ENCODE results near the gene CBFA2T2.
"Not testable (repeated sequence)": the region's sequence is repeated elsewhere in the genome, so short reads cannot be mapped to it uniquely, and the experiment has no call there.

The CBFA2T2 gene

GRCh38 chr20:33568868-33569801 is 79.2 kb downstream of the CBFA2T2 start:
- Histone ChIP-seq H3K4me3 (no peak overlapping the region), H3K9ac (peak overlapping the region in 1 of 11 experiments; percentile 6; a peak in 1 of 22 replicates), H3K27me3 (no peaks in the 10 kb centered on the region), H3K27ac (peak overlapping the region in 1 of 11 experiments; percentile 28; a peak in 3 of 22 replicates), H3K4me1 (peaks cover 6 to 24% (median 18%) of the 10 kb centered on the region in 10 experiments; a peak in 18 of 20 replicates), H3K9me3 (replicated peaks in 1 of 11) (no peaks in the 10 kb centered on the region), H3K4me2 (peak overlapping the region in 9 of 11 experiments; percentile 29 to 78 (median 62); a peak in 15 of 22 replicates), H3K36me3 (peaks cover 0 to 13% (median 0%) of the 10 kb centered on the region in 11 experiments; a peak in 2 of 22 replicates), H4K20me1 (peaks cover 0 to 87% (median 5%) of the 10 kb centered on the region in 11 experiments; a peak in 7 of 22 replicates)
- TF ChIP-seq Cebpa-rat (IDR thresholded peaks at IDR 0.05): no peak

GRCh38 chr20:33569802-33570391 is 80.0 kb downstream of the CBFA2T2 start:
- no peak for TF ChIP-seq Cebpa-rat (IDR thresholded peaks at IDR 0.05)
- H3K4me1 ChIP-seq: peaks cover 6 to 24% (median 18%) of the 10 kb centered on the region in 10 experiments; a peak in 18 of 20 replicates
- no peak overlapping the region for H3K4me2 ChIP-seq
- H3K4me3 ChIP-seq: no peak overlapping the region
- no peaks in the 10 kb centered on the region for H3K27me3 ChIP-seq
- H3K9ac ChIP-seq: no peak overlapping the region
- no peak overlapping the region for H3K27ac ChIP-seq
- H4K20me1 ChIP-seq: peaks cover 0 to 92% (median 5%) of the 10 kb centered on the region in 11 experiments; a peak in 6 of 22 replicates
- H3K36me3 ChIP-seq: 0 out of 22 replicates have a peak, but pooled peaks cover 0 to 7% (median 0%) of the 10 kb centered on the region in 11 experiments
- no peaks in the 10 kb centered on the region for H3K9me3 ChIP-seq (replicated peaks in 1 of 11)

- no peak overlapping the region for H3K4me2 ChIP-seq
- no peak overlapping the region for H3K27ac ChIP-seq
- no peak for TF ChIP-seq Cebpa-rat (IDR thresholded peaks at IDR 0.05)
- H3K4me1 ChIP-seq: peaks cover 6 to 24% (median 18%) of the 10 kb centered on the region in 10 experiments; a peak in 18 of 20 replicates
- H4K20me1 ChIP-seq: peaks cover 0 to 93% (median 5%) of the 10 kb centered on the region in 11 experiments; a peak in 6 of 22 replicates
- H3K9me3 ChIP-seq (replicated peaks in 1 of 11): no peaks in the 10 kb centered on the region
- no peak overlapping the region for H3K4me3 ChIP-seq
- no peak overlapping the region for H3K9ac ChIP-seq
- H3K36me3 ChIP-seq: 0 out of 22 replicates have a peak, but pooled peaks cover 0 to 7% (median 0%) of the 10 kb centered on the region in 11 experiments
- H3K27me3 ChIP-seq: no peaks in the 10 kb centered on the region
These were observed 80.8 kb downstream of the CBFA2T2 start for GRCh38 chr20:33570743-33571142.

- H3K4me3 ChIP-seq; H3K9ac ChIP-seq; H3K9me3 ChIP-seq (replicated peaks in 1 of 11); H3K27me3 ChIP-seq; H3K27ac ChIP-seq; H3K36me3 ChIP-seq: not testable (repeated sequence)
- H4K20me1 ChIP-seq: peaks cover 0 to 94% (median 9%) of the 10 kb centered on the region in 11 experiments; a peak in 6 of 22 replicates
- peaks cover 6 to 33% (median 25%) of the 10 kb centered on the region in 10 experiments; a peak in 18 of 20 replicates for H3K4me1 ChIP-seq
- H3K4me2 ChIP-seq: peak overlapping the region in 3 of 11 experiments; percentile 10 to 26 (median 15); a peak in 4 of 22 replicates
These were observed 83.4 kb downstream of the CBFA2T2 start for GRCh38 chr20:33573268-33573667.

GRCh38 chr20:33575282-33575681 is 85.4 kb downstream of the CBFA2T2 start:
- Histone ChIP-seq H3K4me1 (peaks cover 0 to 24% (median 16%) of the 10 kb centered on the region in 10 experiments; a peak in 12 of 20 replicates), H3K4me2 (no peak overlapping the region)

GRCh38 chr20:33576432-33577125 is 86.7 kb downstream of the CBFA2T2 start:
- no peak overlapping the region for H3K27ac ChIP-seq
- H3K36me3 ChIP-seq: 0 out of 22 replicates have a peak, but pooled peaks cover 0 to 7% (median 0%) of the 10 kb centered on the region in 11 experiments
- peak overlapping the region in 5 of 11 experiments; percentile 0 to 31 (median 27); a peak in 7 of 22 replicates for H3K4me2 ChIP-seq
- H3K9me3 ChIP-seq (replicated peaks in 1 of 11): no peaks in the 10 kb centered on the region
- no peak for TF ChIP-seq Cebpa-rat (IDR thresholded peaks at IDR 0.05)
- peaks cover 0 to 87% (median 0%) of the 10 kb centered on the region in 11 experiments; a peak in 6 of 22 replicates for H4K20me1 ChIP-seq
- no peaks in the 10 kb centered on the region for H3K27me3 ChIP-seq
- H3K9ac ChIP-seq: 0 out of 22 replicates have a peak overlapping the region, but pooled peaks of 2 of the 11 experiments have one; percentile 9 to 13
- H3K4me3 ChIP-seq: no peak overlapping the region
- H3K4me1 ChIP-seq: peaks cover 0 to 24% (median 16%) of the 10 kb centered on the region in 10 experiments; a peak in 12 of 20 replicates

More at GRCh38 chr20:33575282-33575681, 85.4 kb downstream of the CBFA2T2 start:
- Histone ChIP-seq H3K27me3 (no peaks in the 10 kb centered on the region), H3K9ac (no peak overlapping the region), H4K20me1 (peaks cover 0 to 92% (median 4%) of the 10 kb centered on the region in 11 experiments; a peak in 6 of 22 replicates), H3K9me3 (replicated peaks in 1 of 11) (no peaks in the 10 kb centered on the region), H3K4me3 (no peak overlapping the region), H3K27ac (no peak overlapping the region), H3K36me3 (0 out of 22 replicates have a peak, but pooled peaks cover 0 to 7% (median 0%) of the 10 kb centered on the region in 11 experiments)
- no peak for TF ChIP-seq Cebpa-rat (IDR thresholded peaks at IDR 0.05)

- peaks cover 0 to 6% (median 0%) of the 10 kb centered on the region in 11 experiments; a peak in 1 of 22 replicates for H3K36me3 ChIP-seq
- H3K27ac ChIP-seq: no peak overlapping the region
- no peak overlapping the region for H3K4me3 ChIP-seq
- no peak overlapping the region for H3K9ac ChIP-seq
- no peak for TF ChIP-seq Cebpa-rat (IDR thresholded peaks at IDR 0.05)
- no peaks in the 10 kb centered on the region for H3K9me3 ChIP-seq (replicated peaks in 1 of 11)
- H3K27me3 ChIP-seq: no peaks in the 10 kb centered on the region
- H4K20me1 ChIP-seq: peaks cover 0 to 84% (median 0%) of the 10 kb centered on the region in 11 experiments; a peak in 6 of 22 replicates
- peaks cover 0 to 16% (median 10%) of the 10 kb centered on the region in 10 experiments; a peak in 12 of 20 replicates for H3K4me1 ChIP-seq
- no peak overlapping the region for H3K4me2 ChIP-seq
These were observed 88.6 kb downstream of the CBFA2T2 start for GRCh38 chr20:33578510-33578909.

GRCh38 chr20:33583143-33583542 is 93.2 kb downstream of the CBFA2T2 start:
- TF ChIP-seq Cebpa-rat (IDR thresholded peaks at IDR 0.05): no peak
- H3K4me1 ChIP-seq: no peaks in the 10 kb centered on the region
- no peaks in the 10 kb centered on the region for H3K27me3 ChIP-seq
- H3K9me3 ChIP-seq (replicated peaks in 1 of 11): no peaks in the 10 kb centered on the region
- H3K4me2 ChIP-seq: no peak overlapping the region
- H3K9ac ChIP-seq: no peak overlapping the region
- H3K36me3 ChIP-seq: peaks cover 0 to 4% (median 0%) of the 10 kb centered on the region in 11 experiments; a peak in 1 of 22 replicates
- no peak overlapping the region for H3K4me3 ChIP-seq
- H3K27ac ChIP-seq: no peak overlapping the region
- H4K20me1 ChIP-seq: peaks cover 0 to 61% (median 0%) of the 10 kb centered on the region in 11 experiments; a peak in 8 of 22 replicates

All from BLaER1 treated with 17β-estradiol and CSF1 and Interleukin-3, amounts not matched to agents 10 nM and 100 nM (cell line).